ENCODE data around the gene USP8.

- TF ChIP-seq, protein P1, sequence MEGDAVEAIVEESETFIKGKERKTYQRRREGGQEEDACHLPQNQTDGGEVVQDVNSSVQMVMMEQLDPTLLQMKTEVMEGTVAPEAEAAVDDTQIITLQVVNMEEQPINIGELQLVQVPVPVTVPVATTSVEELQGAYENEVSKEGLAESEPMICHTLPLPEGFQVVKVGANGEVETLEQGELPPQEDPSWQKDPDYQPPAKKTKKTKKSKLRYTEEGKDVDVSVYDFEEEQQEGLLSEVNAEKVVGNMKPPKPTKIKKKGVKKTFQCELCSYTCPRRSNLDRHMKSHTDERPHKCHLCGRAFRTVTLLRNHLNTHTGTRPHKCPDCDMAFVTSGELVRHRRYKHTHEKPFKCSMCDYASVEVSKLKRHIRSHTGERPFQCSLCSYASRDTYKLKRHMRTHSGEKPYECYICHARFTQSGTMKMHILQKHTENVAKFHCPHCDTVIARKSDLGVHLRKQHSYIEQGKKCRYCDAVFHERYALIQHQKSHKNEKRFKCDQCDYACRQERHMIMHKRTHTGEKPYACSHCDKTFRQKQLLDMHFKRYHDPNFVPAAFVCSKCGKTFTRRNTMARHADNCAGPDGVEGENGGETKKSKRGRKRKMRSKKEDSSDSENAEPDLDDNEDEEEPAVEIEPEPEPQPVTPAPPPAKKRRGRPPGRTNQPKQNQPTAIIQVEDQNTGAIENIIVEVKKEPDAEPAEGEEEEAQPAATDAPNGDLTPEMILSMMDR (IDR thresholded peaks at IDR 0.05), result no peak
- no peak for TF ChIP-seq EZH2 (IDR thresholded peaks at IDR 0.05)
These were observed at the start of gene USP8 for GRCh38 chr15:50424066-50424890.

Measured in neural progenitor cell (in vitro differentiated cells).